ENCODE measurements around the gene FGF7.

DNA sequence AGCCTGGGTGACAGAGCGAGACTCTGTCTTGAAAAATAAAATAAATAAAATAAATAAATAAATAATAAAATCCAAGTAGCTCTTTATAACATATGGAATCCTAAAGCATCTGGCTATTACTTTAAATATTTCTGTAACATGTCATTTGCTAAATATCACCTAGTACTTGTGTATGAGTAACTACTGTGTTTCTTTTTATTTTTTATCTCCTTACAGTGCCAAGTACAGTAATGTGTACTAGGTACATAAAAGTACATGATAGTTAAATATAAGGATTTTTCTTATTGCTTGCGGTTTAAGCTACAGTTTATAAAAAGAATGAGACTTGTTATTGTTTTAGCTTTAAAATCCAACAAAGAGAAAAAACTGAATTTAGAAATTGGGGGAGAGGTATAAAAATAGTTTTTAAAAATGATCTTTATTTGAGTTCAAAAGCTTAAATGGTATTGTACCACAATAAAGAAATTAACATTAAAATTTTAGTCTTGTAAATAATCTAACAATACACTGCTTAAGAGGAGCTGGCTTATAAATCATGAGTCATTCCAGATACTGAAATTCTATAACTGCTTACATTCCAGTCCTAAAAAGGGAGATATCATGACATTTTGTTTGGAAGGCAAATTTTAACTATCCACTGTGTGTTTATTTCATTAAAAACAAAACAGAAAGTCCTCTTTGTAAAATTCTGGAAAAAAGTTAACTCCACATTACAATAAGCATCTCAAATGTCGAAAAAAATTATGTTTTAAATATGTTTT, 73.1 kb downstream of the FGF7 start:
- TF ChIP-seq, protein P1, sequence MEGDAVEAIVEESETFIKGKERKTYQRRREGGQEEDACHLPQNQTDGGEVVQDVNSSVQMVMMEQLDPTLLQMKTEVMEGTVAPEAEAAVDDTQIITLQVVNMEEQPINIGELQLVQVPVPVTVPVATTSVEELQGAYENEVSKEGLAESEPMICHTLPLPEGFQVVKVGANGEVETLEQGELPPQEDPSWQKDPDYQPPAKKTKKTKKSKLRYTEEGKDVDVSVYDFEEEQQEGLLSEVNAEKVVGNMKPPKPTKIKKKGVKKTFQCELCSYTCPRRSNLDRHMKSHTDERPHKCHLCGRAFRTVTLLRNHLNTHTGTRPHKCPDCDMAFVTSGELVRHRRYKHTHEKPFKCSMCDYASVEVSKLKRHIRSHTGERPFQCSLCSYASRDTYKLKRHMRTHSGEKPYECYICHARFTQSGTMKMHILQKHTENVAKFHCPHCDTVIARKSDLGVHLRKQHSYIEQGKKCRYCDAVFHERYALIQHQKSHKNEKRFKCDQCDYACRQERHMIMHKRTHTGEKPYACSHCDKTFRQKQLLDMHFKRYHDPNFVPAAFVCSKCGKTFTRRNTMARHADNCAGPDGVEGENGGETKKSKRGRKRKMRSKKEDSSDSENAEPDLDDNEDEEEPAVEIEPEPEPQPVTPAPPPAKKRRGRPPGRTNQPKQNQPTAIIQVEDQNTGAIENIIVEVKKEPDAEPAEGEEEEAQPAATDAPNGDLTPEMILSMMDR (IDR thresholded peaks at IDR 0.05): no peak
- TF ChIP-seq POLR2A (IDR thresholded peaks at IDR 0.05; ENCODE audit: low read depth) (no peak), POLR2AphosphoS5 (IDR thresholded peaks at IDR 0.05) (no peak), EP300 (IDR thresholded peaks at IDR 0.05) (no peak)
